Hematopoietic multipotent progenitor cell treated with erythropoietin and hydrocortisone succinate and interleukin-3 and kit ligand, for 6 days (in vitro differentiated cells): ENCODE measurements around the gene ACOX3.

ENCODE experiments used
- DNase-seq: peaks from one replicate; pipeline ENCODE4 v3.0.0-alpha.2; 2015

Gene ACOX3

DNA sequence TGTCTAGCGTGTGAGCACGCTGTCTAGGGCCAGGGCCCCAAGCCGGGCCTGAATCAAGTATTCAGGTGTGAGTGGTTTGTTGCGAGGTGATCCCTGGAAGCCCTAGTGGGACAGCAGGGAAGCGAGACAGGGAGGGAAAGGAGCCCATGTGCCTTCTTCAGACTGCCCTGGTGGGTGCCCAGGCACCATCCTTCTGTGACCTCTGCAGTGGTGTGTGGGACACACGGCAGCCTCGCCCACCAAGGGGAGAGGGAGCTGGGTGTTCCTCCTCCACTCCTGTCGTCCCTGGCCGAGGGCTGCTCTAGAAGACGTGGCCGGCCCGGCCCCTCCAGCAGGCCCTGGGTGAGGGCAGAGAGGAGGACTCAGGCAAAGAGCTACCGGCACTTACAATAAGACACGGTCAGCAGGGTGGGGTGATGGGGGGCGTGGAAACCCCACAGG lies 123.6 kb downstream of the ACOX3 start:
- no peak for DNase-seq
